ENCODE measurements around the gene DQX1.

DNA sequence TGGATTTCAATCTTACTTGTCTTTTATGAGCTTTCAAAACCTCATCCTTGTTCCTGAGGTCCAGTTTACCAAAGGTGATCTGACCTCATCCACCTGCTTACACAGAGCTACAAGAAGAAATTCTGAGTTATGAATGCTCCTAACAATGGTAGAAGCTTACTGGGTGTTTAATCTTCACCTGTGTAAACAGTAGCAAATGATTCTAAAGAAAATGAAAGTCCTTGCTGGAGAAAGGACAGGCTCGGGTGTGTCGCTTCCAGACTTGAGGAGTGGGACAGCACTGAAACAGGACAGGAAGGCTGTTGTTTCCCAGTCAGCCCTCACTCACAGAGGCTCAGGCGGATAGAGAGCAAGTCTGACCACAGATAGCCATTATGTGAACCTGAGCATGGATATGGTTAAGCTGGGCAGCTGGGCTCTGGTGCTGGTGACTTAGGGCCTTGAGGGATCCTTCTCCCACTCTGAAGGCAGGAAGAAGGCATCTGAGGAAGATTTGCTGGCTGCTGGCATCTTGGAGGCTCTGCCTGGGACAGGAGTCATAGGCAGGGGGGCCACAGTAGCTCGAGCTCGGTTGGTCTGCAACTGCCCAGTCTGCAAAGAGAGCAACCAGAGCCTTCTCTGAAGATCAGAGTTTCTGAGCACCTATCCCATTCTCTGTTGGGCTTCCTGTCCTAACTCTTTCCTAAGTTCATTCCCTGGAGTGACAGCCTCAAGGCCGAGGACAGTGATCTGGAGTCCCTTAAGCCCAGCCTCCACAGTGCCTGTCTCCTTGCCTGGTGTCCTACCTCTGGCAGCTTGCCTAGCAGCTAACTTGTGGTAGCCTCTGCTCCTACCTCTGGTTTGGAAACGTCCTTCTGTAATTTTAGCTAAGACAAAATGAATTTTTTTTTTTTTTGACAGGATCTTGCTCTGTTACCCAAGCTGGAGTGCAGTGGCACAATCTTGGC, 32.5 kb upstream of the DQX1 start:
- TF ChIP-seq, protein P1, sequence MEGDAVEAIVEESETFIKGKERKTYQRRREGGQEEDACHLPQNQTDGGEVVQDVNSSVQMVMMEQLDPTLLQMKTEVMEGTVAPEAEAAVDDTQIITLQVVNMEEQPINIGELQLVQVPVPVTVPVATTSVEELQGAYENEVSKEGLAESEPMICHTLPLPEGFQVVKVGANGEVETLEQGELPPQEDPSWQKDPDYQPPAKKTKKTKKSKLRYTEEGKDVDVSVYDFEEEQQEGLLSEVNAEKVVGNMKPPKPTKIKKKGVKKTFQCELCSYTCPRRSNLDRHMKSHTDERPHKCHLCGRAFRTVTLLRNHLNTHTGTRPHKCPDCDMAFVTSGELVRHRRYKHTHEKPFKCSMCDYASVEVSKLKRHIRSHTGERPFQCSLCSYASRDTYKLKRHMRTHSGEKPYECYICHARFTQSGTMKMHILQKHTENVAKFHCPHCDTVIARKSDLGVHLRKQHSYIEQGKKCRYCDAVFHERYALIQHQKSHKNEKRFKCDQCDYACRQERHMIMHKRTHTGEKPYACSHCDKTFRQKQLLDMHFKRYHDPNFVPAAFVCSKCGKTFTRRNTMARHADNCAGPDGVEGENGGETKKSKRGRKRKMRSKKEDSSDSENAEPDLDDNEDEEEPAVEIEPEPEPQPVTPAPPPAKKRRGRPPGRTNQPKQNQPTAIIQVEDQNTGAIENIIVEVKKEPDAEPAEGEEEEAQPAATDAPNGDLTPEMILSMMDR (IDR thresholded peaks at IDR 0.05; ENCODE audit: poor library complexity) = no peak
- no peak for TF ChIP-seq EZH2 (IDR thresholded peaks at IDR 0.05; ENCODE audit: borderline replicate concordance)

Data from hepatocyte (in vitro differentiated cells).